Activated T-helper 1 cell treated with Interleukin-2 at 50 U/mL for 16 hours (primary cell): ENCODE measurements around the gene LUC7L.
"Not testable (repeated sequence)": the region's sequence is repeated elsewhere in the genome, so short reads cannot be mapped to it uniquely, and the experiment has no call there.

ENCODE experiments used
- DNase-seq: peaks from one replicate; pipeline ENCODE4 v3.0.0-alpha.2; 2020; ENCODE audit warnings: low read depth

LUC7L gene

GRCh38 chr16:179211-180092, 49.8 kb downstream of the LUC7L start:
- no peak for DNase-seq

- DNase-seq, result no peak
These were observed 50.6 kb downstream of the LUC7L start for GRCh38 chr16:178668-179015.

DNA sequence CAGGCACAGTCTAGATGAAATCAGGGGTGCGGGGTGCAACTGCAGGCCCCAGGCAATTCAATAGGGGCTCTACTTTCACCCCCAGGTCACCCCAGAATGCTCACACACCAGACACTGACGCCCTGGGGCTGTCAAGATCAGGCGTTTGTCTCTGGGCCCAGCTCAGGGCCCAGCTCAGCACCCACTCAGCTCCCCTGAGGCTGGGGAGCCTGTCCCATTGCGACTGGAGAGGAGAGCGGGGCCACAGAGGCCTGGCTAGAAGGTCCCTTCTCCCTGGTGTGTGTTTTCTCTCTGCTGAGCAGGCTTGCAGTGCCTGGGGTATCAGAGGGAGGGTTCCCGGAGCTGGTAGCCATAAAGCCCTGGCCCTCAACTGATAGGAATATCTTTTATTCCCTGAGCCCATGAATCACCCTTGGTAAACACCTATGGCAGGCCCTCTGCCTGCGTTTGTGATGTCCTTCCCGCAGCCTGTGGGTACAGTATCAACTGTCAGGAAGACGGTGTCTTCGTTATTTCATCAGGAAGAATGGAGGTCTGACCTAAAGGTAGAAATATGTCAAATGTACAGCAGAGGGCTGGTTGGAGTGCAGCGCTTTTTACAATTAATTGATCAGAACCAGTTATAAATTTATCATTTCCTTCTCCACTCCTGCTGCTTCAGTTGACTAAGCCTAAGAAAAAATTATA, 51.1 kb downstream of the LUC7L start:
- DNase-seq, result no peak

DNA sequence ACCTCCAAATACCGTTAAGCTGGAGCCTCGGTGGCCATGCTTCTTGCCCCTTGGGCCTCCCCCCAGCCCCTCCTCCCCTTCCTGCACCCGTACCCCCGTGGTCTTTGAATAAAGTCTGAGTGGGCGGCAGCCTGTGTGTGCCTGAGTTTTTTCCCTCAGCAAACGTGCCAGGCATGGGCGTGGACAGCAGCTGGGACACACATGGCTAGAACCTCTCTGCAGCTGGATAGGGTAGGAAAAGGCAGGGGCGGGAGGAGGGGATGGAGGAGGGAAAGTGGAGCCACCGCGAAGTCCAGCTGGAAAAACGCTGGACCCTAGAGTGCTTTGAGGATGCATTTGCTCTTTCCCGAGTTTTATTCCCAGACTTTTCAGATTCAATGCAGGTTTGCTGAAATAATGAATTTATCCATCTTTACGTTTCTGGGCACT, 51.8 kb downstream of the LUC7L start:
- no peak for DNase-seq

GRCh38 chr16:176477-177382, 52.5 kb downstream of the LUC7L start, which contains the start of gene HBA1:
Gene HBA1, plus strand, starts transcription at chr16:176680. Its CDS starts 37 bp downstream, at chr16:176717.
- not testable (repeated sequence) for DNase-seq

DNA sequence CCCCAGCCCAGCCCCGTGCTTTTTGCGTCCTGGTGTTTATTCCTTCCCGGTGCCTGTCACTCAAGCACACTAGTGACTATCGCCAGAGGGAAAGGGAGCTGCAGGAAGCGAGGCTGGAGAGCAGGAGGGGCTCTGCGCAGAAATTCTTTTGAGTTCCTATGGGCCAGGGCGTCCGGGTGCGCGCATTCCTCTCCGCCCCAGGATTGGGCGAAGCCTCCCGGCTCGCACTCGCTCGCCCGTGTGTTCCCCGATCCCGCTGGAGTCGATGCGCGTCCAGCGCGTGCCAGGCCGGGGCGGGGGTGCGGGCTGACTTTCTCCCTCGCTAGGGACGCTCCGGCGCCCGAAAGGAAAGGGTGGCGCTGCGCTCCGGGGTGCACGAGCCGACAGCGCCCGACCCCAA, 53.2 kb downstream of the LUC7L start:
- DNase-seq, result not testable (repeated sequence)

DNA sequence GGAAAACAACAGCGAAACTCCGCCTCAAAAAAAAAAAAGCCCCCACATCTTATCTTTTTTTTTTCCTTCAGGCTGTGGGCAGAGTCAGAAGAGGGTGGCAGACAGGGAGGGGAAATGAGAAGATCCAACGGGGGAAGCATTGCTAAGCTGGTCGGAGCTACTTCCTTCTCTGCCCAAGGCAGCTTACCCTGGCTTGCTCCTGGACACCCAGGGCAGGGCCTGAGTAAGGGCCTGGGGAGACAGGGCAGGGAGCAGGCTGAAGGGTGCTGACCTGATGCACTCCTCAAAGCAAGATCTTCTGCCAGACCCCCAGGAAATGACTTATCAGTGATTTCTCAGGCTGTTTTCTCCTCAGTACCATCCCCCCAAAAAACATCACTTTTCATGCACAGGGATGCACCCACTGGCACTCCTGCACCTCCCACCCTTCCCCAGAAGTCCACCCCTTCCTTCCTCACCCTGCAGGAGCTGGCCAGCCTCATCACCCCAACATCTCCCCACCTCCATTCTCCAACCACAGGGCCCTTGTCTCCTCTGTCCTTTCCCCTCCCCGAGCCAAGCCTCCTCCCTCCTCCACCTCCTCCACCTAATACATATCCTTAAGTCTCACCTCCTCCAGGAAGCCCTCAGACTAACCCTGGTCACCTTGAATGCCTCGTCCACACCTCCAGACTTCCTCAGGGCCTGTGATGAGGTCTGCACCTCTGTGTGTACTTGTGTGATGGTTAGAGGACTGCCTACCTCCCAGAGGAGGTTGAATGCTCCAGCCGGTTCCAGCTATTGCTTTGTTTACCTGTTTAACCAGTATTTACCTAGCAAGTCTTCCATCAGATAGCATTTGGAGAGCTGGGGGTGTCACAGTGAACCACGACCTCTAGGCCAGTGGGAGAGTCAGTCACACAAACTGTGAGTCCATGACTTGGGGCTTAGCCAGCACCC, 54.0 kb downstream of the LUC7L start:
- no peak for DNase-seq

- DNase-seq, result not testable (repeated sequence)
These were observed 55.1 kb downstream of the LUC7L start for GRCh38 chr16:173928-174769.

GRCh38 chr16:173211-173854, 55.9 kb downstream of the LUC7L start:
- DNase-seq, result not testable (repeated sequence)

- DNase-seq, result not testable (repeated sequence)
These were observed 56.8 kb downstream of the LUC7L start, which contains the start of gene HBA2 for GRCh38 chr16:172374-172941. Gene HBA2, plus strand, starts transcription at chr16:172876. Its CDS starts 37 bp downstream, at chr16:172913.

- DNase-seq, result no peak
These were observed 58.5 kb downstream of the LUC7L start for GRCh38 chr16:170788-171187.

- DNase-seq, result not testable (repeated sequence)
These were observed 59.2 kb downstream of the LUC7L start for GRCh38 chr16:170088-170507.

DNA sequence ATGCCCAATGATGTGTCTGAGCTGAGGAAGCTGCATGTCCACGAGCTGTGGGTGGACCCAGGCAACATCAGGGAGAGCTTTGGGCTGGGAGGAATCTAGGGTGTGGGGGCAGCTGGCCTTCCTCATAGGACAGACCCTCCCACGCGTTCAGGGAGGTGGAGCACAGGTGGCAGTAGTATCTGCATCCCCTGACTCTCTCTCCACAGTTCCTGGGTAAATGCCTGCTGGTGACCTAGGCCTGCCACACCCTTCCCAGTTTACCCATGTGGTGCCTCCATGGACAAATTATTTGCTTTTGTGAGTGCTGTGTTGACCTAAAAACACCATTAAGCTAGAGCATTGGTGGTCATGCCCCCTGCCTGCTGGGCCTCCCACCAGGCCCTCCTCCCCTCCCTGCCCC, 60.2 kb downstream of the LUC7L start:
- no peak for DNase-seq

DNA sequence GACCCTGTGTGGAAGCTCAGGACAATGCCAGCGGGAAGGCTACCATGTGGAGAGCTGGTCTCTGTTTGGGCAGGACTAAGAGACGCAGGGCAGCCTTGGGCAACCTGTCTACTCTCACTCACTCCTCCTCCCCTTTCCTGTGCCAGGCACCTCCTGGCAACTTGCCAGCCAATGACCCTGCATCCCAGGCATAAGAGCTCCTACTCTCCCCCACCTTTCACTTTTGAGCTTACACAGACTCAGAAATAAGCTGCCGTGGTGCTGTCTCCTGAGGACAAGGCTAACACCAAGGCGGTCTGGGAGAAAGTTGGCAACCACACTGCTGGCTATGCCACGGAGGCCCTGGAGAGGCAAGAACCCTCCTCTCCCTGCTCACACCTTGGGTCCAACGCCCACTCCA, 60.8 kb downstream of the LUC7L start:
- DNase-seq, result no peak

- no peak for DNase-seq
These were observed 62.0 kb downstream of the LUC7L start for GRCh38 chr16:167122-167690.

DNA sequence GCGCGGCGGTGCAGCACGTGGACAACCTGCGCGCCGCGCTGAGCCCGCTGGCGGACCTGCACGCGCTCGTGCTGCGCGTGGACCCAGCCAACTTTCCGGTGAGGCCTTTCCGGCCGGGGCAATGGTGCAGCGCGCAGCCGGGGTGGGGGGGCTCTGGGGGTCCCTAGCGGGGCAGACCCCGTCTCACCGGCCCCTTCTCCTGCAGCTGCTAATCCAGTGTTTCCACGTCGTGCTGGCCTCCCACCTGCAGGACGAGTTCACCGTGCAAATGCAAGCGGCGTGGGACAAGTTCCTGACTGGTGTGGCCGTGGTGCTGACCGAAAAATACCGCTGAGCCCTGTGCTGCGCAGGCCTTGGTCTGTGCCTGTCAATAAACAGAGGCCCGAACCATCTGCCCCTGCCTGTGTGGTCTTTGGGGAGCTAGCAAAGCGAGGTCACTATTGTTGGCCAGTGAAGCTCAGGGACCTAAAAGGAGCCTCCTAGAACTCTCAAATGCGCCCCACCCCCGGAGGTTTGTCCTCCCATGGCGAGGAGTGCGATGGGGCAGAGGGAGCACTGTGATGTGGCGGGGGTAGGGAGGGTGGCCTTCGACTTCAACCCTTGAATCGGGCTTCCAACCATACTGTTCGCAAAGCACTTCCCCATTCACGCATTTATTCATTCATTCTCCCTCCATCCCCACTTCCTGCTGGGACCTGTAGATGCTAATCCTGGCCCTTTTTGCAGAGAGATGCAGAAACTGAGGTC, 62.7 kb downstream of the LUC7L start:
- no peak for DNase-seq

- DNase-seq, result no peak
These were observed 63.5 kb downstream of the LUC7L start, which contains the start of gene HBM for GRCh38 chr16:165539-166374. Gene HBM, plus strand, starts transcription at chr16:165978. Its CDS starts 20 bp downstream, at chr16:165998.
